Measurements from ENCODE around the gene ZNHIT2. TPM values are rescaled to one million over a fixed set of nuclear protein-coding genes. Genes with fewer than 3 reads are reported as not detected.

ZNHIT2 gene
- total and polyA plus RNA-seq, 2 of the 8 experiments (the other 6 are each of a cell fraction or from before 2014, with no cell fraction given) = 13.0 to 16.1 TPM

DNA sequence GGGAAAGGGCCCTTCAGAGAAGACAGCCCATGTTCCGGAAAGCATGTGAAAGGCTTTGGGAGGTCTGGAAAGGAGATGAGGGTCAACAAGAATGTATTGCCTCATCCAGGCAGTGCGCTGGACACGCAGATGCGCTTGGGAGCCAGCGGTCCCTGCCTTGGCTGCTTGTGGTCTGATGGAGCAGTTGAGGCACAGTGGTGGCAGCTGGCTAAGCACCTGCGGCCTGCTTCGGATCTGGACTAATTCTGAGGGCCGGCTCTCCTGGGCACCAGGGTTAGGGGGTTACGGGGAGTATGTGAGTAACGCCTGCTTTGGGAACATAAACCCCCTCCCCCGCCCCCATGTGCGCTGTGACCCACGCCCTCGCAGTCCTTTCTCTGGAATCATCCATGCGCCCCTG lies 10.4 kb downstream of the ZNHIT2 start:
- WGBS, 2 experiments (ENCODE audit: extremely low coverage in 1 of 2, insufficient coverage in 1 of 2, insufficient read length in 1 of 2, insufficient replicate concordance in 2 of 2, low coverage in 1 of 2, low lambda C conversion rate in 2 of 2, missing lambda C conversion rate in 1 of 2) = 97% methylated on average over 15 of the region's 15 CpGs; no CpG with 5 or more reads in 1 of the 2 experiments
- CTCF ChIA-PET (ENCODE audit: partially characterized antibody) = interaction anchor here (0.7 to 7.9 kb wide), 5 partner anchors 9 to 93 kb away, joined by 3 to 85 read pairs (median 12); partner anchors contain the start of genes ARL2 and ZNHIT2
- TF ChIP-seq PHF8 (conservative IDR thresholded peaks at IDR 0.05; ENCODE audit: low read depth, low read length) (no peak), NRF1 (IDR thresholded peaks at IDR 0.05; ENCODE audit: low read depth, low read length) (no peak), RXRA (IDR thresholded peaks at IDR 0.05; ENCODE audit: insufficient read depth, low read depth, low read length) (no peak), CEBPB (IDR thresholded peaks at IDR 0.05; ENCODE audit: low read depth, low read length) (no peak), HDAC2 (IDR thresholded peaks at IDR 0.05; ENCODE audit: borderline replicate concordance in 1 of 2, low read depth in 2 of 2, low read length in 2 of 2) (no peak), RAD21 (IDR thresholded peaks at IDR 0.05 in 1 of 2, conservative IDR thresholded peaks at IDR 0.05 in 1 of 2; ENCODE audit: low read depth in 2 of 2, low read length in 2 of 2) (no peak), CBX5 (IDR thresholded peaks at IDR 0.05; ENCODE audit: low read depth, low read length) (no peak), BCL11A (IDR thresholded peaks at IDR 0.05; ENCODE audit: low read depth in 2 of 2, low read length in 2 of 2) (no peak), CREB1 (IDR thresholded peaks at IDR 0.05) (no peak), JUN (IDR thresholded peaks at IDR 0.05; ENCODE audit: low read depth, low read length) (no peak), POU5F1 (IDR thresholded peaks at IDR 0.05; ENCODE audit: low read depth, low read length) (no peak)
- TF ChIP-seq, protein P1, sequence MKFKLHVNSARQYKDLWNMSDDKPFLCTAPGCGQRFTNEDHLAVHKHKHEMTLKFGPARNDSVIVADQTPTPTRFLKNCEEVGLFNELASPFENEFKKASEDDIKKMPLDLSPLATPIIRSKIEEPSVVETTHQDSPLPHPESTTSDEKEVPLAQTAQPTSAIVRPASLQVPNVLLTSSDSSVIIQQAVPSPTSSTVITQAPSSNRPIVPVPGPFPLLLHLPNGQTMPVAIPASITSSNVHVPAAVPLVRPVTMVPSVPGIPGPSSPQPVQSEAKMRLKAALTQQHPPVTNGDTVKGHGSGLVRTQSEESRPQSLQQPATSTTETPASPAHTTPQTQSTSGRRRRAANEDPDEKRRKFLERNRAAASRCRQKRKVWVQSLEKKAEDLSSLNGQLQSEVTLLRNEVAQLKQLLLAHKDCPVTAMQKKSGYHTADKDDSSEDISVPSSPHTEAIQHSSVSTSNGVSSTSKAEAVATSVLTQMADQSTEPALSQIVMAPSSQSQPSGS (IDR thresholded peaks at IDR 0.05; ENCODE audit: low read length) = no peak

More for the DNA sequence above, 10.4 kb downstream of the ZNHIT2 start:
- no peak overlapping the region for H2BK20ac ChIP-seq (ENCODE audit: low read length)
- DNase-seq (ENCODE audit: low read depth in 1 of 2, low spot score in 2 of 2) = peak in 1 of 2 experiments; percentile 39
- no peak overlapping the region for H2AK5ac ChIP-seq (ENCODE audit: low read depth, low read length)
- no peak overlapping the region for H4K8ac ChIP-seq (ENCODE audit: extremely low read depth, insufficient read depth, low read length)
- no peak overlapping the region for H3K27ac ChIP-seq (ENCODE audit: low read depth, low read length)
- H3K36me3 ChIP-seq (ENCODE audit: control insufficient read depth in 2 of 4, insufficient read depth in 4 of 4, low read length in 3 of 4) = peaks cover 0 to 13% (median 0%) of the 10 kb centered on the region in 4 experiments; a peak in 2 of 8 replicates
- H3K18ac ChIP-seq (ENCODE audit: extremely low read depth, low read length) = no peak overlapping the region
- H3K79me2 ChIP-seq (ENCODE audit: control insufficient read depth in 1 of 2, insufficient read depth in 2 of 2, low read length in 2 of 2) = no peaks in the 10 kb centered on the region; a peak in 1 of 4 replicates
- H2BK120ac ChIP-seq (replicated peaks; ENCODE audit: low read depth, low read length) = no peak overlapping the region
- no peak overlapping the region for H2AFZ ChIP-seq (ENCODE audit: low read length)
- FAIRE-seq = no peak
- peaks cover 3% of the 10 kb centered on the region; the same call in 1 of the 2 replicates for H3K23me2 ChIP-seq (ENCODE audit: low read depth, low read length)
- H3K27me3 ChIP-seq (replicated peaks in 1 of 4; ENCODE audit: control insufficient read depth in 3 of 4, extremely low read depth in 1 of 4, insufficient read depth in 3 of 4, low read length in 3 of 4) = no peaks in the 10 kb centered on the region
- peaks cover 0 to 23% of the 10 kb centered on the region in 2 experiments for H4K20me1 ChIP-seq (replicated peaks in 1 of 2; ENCODE audit: control insufficient read depth in 1 of 2, insufficient read depth in 2 of 2, low read length in 2 of 2)
- 0 out of 2 replicates have a peak, but pooled peaks cover 3% of the 10 kb centered on the region for H3K79me1 ChIP-seq (ENCODE audit: low read depth, low read length)
- H4K91ac ChIP-seq (replicated peaks; ENCODE audit: insufficient read length, low read length) = no peak overlapping the region
- no peak overlapping the region for H3K14ac ChIP-seq (ENCODE audit: insufficient read length)
- H3K56ac ChIP-seq (replicated peaks; ENCODE audit: insufficient read length, low read depth, low read length) = no peak overlapping the region
- H4K5ac ChIP-seq (ENCODE audit: insufficient read length, low read depth, low read length) = no peak overlapping the region
- no peaks in the 10 kb centered on the region for H3K9me3 ChIP-seq (ENCODE audit: insufficient read depth in 2 of 2, low read depth in 1 of 2, low read length in 1 of 2)
- POLR2A ChIA-PET (ENCODE audit: partially characterized antibody) = interaction anchor here (1.2 to 17.4 kb wide), 4 partner anchors 9 to 24 kb away, joined by 5 to 305 read pairs (median 12); partner anchors contain the start of gene SYVN1
- H2BK12ac ChIP-seq (ENCODE audit: low read depth, low read length) = no peak overlapping the region
- H3K9ac ChIP-seq (replicated peaks in 1 of 4; ENCODE audit: extremely low read depth in 1 of 4, low read depth in 3 of 4, low read length in 3 of 4) = no peak overlapping the region
- no peak overlapping the region for H3K4me3 ChIP-seq (ENCODE audit: extremely low read depth in 1 of 4, insufficient read depth in 2 of 4, low read depth in 3 of 4, low read length in 4 of 4)
- H3K4ac ChIP-seq (replicated peaks; ENCODE audit: insufficient read length, low read depth, low read length) = no peak overlapping the region
- H2BK5ac ChIP-seq (ENCODE audit: low read depth, low read length) = no peak overlapping the region
- peaks cover 0 to 10% (median 7%) of the 10 kb centered on the region in 4 experiments; a peak in 6 of 7 replicates for H3K4me1 ChIP-seq (replicated peaks in 1 of 4; ENCODE audit: control insufficient read depth in 3 of 4, insufficient read depth in 4 of 4, low read length in 3 of 4)
- no peak overlapping the region for H3K23ac ChIP-seq (ENCODE audit: insufficient read length)
- no peak overlapping the region for H2BK15ac ChIP-seq (ENCODE audit: low read length)
- no peak overlapping the region for H3K4me2 ChIP-seq (ENCODE audit: insufficient read depth in 1 of 2, low read depth in 2 of 2, low read length in 2 of 2)
